Body of pancreas (tissue), 4 donors: ENCODE measurements around the gene STXBP1.

Source experiments
- CTCF ChIP-seq, 7 experiments: fragments of 450-650 bp in 4 of 7; fragments of 200-600 bp in 3 of 7; sonication (generic) in 3 of 7; IDR thresholded peaks; one replicate each; pipeline ENCODE4 v1.5.1; 2016 to 2019; ENCODE audit warnings: antibody characterized with exemption in 7 of 7
- POLR2A ChIP-seq, 3 donors: fragments of 450-650 bp; IDR thresholded peaks; one replicate each; pipeline ENCODE4 v1.6.1; 2016; ENCODE audit warnings: antibody characterized with exemption in 3 of 3, mild to moderate bottlenecking in 2 of 3

GRCh38 chr9:127734747-127735529, 122.9 kb downstream of the STXBP1 start, which contains the start of gene TOR2A:
- peak; percentile 92 to 99 (median 99) for TF ChIP-seq CTCF (IDR thresholded peaks at IDR 0.05)
- peak; percentile 77 to 80 (median 77) for TF ChIP-seq POLR2A (IDR thresholded peaks at IDR 0.05)
